ENCODE data around the gene ALDH1L1.

The ALDH1L1 gene

DNA sequence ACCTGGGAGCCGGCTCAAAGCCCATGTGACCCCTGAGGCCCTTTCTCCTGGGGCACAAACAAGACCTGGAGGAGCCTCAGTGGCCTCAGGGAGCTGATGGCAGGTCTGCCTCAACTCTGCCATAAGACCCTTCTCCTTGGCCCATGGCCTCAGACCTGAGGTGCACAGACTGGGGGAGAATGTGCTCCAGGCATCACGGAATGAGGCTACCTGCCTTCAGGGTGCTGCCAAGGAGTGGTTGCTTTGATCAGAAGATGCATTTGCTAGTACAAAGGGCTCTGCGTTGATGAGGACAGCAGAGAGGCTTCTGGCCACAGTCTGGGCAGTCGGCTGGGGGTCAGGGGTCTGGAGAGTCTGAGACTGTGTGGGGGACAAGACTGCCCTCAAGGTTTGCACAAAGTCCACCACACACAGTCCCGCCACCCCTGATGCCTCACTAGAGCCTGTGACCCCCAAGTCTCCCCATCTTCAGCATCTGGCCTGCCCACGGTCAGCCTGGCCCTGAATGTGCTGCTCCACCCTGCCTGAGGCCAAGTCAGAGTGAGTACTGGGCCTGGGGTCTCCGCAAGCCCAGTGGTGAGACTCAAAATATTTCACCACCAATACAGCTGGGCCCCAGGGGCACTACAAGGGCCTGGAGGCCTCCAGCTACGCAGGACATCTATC, 26.6 kb downstream of the ALDH1L1 start:
- DNase-seq: no peak

DNA sequence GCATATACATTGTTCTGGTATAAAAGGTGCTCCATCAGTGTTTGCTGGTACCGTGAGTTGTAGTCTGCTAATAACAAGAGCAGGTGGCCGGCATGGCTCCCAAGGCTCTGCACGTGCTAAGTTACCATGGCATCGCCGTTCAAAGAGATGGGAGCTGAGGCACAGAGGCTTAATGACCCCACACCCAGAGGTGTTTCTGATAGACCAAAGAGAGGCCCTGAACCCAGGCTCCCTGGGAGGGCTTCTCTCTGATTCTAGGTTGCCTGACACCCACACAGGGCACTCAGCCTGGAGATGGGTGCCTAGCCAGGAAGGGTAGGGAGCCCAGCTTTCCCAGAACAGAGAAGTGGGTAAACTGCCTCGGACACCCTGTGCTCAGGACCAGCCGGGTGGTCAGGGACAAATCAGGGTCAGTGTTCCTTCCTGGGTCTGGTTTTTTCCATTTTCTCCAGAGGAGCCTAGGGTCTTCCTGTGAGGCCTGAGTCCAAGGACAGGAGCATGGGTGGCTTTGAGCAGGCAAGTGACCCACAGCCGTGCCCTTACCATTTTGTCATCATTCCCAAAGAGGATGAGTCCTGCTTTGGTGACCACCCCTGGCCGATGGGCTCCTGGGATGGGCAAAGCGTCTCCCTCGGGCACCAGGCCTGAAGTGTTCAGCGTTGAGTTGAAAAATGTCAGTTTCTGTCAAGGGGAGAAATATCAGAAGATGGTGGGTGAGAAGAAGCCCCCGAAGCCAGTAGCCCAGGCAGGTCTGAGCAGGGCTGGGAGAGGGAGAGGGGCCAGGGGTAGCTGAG, 27.3 kb downstream of the ALDH1L1 start:
- no peak for DNase-seq

DNA sequence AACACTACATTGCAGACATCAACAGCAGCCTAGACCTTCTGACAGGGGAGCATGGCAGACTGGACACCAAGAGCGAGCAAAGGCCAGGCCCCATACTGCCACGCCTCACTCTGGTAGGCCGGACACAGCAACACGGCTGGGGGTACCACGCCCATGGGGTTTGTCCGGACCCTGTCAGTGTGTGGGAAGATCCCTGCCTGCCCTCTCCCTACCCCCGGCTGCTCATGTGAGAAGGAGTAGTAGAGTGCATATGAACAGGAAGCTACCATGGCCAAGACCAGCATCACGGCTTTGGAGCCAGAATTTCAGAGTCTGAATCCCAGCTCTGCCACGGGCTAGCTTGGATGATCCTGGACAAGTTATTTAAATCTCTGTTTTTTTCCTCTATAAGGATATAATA, 27.9 kb downstream of the ALDH1L1 start:
- no peak for DNase-seq

DNA sequence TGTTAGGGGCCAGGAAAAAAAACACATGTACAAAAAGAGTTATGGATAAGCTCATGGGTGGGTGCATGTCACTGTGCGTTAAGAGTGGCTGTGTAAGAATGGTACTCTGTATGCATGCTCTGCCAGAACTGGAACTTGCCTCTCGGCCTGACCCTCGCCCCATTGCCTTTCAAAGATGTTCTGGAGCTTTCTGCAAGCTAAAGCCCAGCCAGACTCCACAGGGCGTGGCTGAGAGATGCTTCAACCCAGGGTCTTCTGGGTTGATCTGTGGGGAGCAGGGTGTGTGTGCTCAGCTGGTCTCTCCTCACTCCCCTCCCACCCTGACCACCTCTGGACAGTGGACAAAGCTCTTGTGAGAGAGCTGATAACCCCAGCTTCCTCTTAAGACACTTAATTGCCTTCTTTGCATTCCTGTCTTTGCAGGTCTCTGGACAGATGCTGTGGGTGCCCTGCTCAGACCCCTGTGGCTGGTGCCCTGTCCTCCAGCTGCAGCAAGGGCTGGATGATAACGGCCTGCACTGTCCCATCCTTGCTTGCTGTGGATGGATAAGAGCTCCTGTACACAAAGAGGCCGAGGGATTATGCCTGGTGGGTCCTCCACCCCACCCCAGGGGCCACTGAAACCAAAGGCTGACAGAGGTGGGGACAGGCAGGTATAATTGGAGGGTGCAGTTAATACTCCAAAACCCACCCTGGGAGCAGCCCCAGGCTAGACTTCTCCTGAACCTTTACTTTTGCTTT, 28.7 kb downstream of the ALDH1L1 start:
- DNase-seq: no peak

DNA sequence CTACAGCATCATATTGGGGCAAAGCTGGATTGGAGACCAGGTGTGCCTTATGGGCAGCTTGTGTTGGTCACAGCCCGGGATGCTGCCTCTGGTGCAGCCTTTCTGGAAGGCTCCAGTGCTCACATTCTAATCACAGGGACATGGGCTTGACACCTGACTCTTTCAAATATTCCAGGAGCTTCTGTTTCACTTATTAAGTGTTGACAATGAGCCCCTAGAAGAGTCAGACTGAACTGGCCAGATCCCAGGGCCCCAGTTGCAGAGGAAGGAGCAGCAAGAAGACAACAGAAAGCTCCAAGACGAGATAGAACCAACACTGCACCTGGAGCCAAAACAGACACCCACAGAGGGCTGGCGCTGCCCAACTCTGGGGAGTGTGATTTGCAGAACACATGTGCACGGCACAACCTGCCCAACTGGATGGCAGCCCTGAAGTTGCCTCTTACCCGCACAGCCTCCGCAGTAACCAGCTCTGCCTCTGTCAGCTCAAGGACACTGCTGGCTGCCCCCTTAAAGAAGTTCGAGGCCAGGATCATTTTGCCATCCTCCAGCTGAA, 30.3 kb downstream of the ALDH1L1 start:
- no peak for DNase-seq

DNA sequence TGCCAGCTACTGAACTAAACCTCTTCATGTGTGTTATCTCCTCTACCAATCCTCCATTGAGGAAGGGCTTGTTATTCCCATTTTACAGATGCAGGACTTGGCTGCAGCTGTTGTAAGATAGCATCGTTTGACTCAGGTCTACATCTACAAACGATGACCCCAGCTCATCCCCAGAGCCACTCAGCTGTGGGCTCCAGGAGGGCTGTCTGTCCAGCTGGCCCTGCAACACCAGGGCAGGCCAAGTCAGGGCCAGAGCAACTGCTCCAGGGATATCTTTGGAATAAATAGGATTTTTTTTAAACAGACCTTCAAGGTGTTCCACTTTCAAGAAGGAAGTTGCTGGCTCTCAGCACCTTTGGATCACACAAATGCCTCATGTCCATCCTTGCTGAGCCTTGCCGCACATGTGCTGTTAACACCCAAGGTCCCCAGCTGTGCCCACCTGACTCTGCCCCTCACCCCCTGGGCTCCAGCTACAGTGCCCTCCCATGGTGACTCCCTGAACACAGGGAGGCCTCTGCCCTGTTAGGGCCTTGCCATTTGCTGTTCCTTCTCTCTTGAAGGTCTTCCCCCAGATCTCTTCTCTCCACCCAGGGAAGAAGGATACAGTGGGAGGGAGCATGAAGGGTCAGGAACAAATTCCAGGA, 31.0 kb downstream of the ALDH1L1 start:
- no peak for DNase-seq

DNA sequence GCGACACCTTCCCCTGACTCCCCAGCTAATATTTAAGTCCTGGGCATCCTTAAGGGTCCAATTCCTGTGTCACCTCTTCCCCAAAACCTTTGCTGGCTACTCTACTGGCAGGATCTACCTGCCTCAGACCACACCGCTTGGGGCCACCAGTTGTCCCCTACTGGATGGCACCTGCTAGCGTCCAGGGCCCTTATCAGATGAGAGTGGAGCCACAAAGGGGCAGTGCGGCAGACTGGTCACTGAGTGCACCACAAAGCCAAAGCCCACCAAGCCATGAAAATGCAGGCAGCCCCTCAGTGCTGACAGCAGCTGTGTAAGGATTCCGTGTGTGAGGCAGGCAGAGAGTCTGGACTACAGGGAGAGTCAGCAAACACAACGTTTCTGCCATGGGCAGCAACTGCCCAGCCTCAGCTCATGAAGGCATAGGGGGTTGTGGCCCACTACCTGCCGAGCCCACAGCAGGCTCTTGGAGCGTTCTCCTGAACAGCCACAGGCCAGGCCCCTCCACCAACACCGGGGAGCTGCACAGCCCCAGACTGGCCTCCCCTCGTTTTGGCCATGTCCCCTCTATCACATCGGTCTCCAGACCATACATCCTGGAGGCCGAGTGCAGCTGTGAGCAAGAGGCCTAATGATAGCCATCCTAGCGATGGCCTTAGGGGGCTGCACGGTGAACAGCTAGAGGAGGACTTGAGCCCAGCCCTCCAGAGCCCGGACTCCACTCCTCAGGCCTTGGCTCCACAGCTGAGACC, 32.3 kb downstream of the ALDH1L1 start:
- DNase-seq: no peak

DNA sequence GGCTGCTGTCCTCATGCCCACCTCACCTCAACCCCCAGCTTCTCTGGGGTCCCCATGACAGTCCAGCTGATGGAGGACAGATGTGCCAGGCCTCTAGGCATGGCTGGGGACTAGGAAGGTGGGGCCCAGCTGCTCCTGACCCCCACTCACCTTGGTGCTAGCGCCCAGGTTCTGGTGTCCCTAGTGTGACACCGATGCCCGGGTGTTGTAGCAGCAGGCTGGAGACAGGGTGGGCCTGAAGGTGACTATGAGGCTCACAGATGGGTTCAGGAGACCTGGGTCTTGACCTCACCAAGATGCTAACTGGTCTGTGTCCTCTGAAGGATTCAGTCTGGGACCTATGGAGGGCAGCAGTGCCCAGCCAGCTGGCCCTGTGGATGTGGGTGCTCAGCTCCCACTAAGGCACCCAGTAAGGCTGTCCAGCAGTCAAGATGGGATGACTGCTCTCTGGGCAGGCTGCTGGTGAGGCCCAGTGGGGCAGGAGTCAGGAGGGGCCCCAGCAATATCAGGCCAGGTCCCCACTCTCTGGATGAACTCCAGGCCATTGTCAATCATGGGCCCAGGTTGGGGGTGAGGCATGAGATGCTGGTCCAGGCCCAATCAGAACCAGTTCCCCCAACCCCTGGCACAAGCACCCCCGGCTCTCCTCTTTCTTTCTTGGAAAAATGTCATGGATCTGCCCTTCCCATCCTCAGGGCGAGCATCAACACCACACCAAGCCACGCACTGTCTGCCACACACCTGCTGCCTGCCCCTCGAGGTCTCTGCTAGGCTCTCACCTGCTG, 33.0 kb downstream of the ALDH1L1 start:
- DNase-seq: no peak

DNA sequence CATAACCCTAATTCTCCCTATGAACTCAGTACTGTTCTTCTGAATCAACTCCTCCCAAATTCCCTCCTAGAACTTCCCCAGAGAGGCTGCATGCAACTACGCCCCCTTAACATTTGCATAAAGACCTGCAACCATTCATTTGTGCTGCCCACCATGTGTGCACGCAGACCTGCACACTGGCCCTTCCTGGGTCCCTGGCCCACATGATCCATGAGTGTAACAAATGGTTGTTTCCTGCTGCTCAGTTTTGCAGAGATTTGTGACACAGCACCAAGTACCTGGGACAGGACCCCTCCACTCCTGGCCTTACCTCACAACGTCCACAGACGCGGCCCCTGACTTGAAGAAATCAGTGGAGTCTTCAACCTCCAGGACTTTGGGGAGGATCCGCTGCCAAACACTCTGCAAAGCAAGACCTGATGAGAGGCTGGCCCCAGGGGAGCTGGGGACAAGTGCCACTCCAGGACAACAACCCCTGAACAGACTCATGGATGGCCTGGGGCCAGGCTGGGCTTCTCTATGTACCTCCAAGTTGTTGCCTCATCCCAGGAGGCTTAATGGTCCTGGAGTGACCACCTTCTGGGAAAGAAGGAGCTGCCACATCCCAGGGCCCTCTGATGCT, 33.8 kb downstream of the ALDH1L1 start:
- no peak for DNase-seq

DNA sequence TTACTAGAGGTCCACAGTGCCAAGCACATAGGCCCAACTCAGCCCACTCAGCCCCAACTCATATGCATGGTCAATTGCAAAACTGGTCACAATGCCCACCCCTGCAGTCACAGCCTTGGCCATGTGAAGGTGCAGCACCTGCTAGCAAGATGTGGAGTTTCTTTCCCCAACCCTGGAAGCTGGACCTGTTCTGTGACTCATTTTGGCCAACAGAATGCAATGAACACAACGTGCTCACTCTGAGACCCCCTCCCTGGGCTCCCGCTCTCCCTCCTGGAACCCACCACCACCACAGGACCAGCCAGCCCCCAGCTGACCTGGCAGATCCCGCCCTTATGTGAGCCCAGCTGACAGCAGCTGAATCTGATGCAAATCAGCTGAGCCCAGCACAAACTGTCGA, 34.4 kb downstream of the ALDH1L1 start:
- no peak for DNase-seq

DNA sequence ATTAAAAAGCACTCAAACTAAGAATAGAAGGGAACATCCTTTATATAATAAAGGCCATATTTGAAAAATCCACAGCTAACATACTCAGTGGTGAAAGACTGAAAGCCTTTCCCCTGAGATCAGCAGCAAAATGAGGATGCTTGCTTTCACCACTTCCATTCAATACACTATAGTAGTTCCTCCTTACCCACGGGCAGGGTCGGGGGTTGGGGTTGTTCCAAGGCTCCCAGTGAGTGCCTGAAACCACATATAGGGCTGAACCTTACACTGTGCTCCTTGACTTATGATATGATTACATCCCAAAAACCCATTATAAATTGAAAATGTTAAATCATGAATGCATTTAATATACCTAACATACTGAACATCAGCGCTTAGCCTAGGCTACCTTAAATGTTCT, 37.7 kb downstream of the ALDH1L1 start:
- DNase-seq: no peak

DNA sequence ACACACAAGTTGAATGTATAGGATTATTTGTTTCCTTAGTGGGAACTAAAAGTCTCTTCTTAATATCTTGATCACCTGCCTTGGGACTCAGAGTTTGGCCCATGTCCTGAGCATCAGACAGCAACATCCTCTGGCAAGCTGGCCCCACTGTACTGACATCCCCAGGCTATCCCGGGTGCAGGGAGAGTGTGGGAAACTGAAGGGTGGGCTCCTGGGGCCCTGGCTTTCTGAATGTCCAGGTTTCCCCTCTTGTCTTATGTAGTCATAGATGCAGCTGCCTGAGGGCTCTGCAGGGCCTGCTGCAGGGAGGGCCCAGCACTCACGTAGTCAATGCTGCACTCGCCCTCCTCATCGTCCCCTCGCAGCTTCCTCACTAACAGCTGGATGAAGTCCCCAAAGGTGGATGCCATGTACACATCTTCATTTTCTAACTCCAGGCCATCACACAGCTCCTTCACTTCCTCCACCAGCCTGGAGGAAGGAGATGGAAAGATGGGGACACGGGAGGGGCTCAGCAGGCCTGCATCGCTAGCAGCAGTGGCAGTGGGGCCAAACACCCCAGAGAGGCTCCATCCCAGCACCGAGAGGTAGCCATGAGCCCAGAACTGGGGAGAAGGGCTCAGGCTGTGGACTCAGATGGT, 42.8 kb downstream of the ALDH1L1 start:
- no peak for DNase-seq

DNA sequence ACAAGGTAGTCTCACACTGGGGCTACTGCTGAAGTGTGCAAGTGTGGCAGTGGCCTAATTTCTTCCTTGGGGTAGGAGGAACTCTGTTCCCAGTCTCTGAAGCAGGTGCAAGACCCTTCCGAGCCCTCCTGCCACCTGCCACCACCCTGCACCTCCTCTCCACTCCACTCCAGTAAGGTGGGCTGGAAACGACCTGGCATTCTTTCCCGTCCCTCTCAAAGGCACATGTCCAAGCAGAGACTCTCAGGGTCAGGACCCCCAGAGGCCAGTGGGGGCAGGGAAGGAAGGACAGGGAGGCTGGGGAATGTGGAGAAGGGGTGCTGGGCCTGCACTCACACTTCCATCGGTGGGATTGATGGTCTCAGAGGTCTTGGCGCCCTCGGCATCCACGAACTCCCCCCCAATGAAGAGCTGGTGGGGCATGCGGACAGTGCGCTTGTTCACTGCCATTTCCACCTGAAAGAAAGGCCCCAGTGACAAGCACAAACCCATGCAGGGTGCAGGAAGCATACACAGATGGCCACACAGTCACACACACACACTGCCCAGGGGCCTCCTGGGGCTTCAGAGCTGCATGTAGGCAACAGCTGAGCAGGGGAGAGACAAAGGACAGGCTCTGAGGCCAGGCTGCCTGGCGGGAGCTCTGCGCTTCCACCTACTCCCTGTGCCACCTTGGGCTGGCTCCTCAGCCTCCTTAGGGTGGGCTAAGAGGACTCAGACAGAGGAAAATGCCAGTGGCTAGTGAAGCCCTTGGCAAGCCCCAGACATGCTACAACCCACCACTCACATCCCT, 43.8 kb downstream of the ALDH1L1 start:
- no peak for DNase-seq

DNA sequence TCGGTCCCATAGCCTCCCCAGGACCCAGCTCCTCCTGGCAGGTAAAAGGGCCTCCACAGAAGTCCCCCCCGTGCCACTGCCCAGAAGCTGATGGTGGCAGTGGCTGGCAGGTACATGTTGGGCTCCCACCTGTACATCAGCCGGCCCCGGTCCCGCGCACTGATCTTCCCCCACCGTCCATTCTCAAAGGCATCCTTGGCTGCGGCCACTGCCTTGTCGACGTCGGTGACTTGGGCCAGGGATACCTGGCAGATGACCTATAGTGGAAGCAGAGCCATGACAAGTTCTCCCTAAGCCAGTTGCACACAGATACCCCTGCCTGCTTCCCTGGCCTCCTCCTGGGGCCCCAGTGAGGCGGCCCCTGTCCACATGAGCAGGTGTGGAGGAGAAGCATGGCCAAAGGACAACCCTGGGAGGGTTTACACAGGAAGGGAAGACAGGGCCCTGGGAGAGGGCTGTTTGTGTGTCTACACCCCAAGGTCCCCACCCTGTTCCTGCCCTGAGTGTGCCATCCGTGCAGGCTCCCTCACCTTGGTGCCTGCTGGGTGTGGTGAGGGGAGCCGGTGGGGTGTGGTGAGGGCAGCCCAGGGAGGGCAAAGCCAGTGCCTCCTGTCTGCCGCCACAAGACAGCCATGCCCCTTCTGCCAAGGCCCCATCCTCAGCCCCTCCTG, 44.8 kb downstream of the ALDH1L1 start:
- DNase-seq: no peak

DNA sequence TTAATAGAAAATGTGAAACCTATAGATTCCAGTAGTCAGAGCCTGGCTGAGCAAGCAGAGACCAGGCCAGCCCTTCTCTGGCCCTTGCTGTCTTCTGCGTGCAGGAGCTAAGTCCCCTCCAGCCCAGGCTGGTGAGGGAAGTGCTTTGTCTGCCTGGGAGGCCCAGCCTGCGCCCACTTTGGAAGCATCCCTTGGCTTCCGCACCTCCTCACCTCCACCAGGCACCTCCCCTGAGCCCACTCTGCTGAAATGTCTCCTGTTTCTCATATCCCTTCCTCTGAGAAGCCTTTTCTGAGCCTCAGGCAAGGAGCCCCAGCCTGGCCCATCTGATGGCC, 45.3 kb downstream of the ALDH1L1 start:
- no peak for DNase-seq

DNA sequence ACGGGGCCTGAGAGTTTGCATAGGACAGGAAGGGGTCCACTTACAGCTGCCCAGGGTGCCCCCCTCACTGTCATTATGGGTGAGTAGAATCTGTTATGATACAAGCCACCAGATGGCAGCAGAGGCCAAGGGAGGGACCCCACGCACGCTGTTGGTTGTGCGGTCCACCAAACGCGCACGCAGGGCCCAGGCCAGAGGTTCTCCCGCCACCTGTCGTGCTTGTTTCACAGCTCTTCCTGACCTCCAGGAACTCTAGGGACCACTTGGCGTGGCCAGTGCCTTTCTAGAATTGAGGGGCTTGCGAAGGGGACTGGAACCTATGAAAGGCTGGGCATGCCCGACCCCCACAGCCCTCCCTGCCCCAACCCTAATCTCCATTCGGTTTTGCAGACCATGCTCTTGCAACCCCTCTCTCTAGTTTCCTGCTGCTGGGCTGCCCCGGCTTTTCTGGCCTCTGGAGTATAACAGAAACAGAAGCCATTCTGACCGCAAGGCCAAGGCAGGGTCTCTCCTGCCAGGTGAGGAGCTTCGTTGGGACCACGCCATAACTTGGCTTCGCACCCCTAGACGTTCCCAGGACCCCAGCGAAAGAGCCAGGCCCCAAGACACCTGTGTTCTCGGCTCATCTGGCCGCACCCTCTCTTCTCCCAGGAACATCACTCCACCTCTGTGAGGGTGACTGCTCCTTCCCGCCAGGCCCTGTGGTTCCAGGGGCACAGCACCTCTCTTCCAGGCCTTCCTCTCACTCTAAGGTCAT, 46.0 kb downstream of the ALDH1L1 start:
- DNase-seq: no peak

DNA sequence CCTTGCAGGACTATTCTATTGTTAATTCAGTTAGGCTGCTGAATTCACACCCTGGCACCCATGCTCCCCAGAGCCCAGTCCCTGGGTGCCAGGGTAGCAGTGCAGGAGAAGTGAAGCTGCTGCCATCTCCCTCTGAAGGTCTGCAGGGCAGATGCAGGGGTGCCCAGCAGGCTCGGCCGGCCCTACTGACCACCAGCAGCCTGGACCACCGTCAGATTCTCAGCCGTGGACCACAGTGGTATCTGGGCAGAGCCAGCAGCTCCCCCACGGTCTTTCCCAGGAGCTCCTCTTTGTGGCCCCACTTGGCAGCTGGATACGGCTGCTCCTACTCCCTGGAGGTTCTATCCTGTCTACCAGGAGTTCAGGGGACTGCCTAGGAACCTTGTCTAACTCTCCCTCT, 46.8 kb downstream of the ALDH1L1 start:
- no peak for DNase-seq

DNA sequence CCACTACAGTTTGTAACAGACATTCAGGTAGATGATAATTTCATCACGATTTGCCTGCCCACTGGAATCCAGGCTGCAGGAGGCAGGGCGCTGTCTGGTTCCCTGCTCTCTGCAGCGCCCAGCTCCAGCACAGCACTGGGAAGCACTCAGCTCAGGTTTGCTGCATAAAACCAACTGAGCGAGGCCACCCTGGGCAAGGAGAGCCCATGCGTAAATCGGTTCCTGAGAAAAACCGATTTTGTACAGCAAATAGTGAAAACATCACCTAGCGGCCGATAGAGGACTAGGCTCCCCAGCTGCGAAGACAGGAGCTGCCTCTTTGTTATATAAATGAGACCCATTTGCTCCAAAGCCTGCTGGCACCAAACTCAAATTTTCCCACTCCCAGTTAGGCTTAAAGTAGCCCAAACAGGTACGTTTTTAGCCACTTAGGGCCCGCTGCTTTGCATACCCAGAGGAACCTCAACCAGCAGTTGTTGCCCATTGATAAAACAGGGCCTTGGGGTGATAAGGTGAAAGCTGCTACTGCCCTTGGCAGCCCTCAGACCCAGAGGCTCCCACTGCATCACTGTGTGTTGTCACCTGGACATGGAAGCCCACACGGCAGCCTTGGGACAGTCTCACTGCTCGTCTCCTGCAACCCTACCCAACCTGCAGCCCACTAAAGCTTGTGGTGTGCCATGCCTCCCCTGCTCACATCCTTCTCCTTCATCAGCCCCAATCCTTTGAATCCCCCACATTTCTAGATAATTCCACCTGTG, 47.5 kb downstream of the ALDH1L1 start:
- no peak for DNase-seq

Measured in activated gamma-delta T cell (primary cell).